ENCODE measurements around the gene PRM2. TPM values are rescaled to one million over a fixed set of nuclear protein-coding genes. Genes with fewer than 3 reads are reported as not detected.

The PRM2 gene
- total RNA-seq, 2 experiments from 2014 or later: not detected

DNA sequence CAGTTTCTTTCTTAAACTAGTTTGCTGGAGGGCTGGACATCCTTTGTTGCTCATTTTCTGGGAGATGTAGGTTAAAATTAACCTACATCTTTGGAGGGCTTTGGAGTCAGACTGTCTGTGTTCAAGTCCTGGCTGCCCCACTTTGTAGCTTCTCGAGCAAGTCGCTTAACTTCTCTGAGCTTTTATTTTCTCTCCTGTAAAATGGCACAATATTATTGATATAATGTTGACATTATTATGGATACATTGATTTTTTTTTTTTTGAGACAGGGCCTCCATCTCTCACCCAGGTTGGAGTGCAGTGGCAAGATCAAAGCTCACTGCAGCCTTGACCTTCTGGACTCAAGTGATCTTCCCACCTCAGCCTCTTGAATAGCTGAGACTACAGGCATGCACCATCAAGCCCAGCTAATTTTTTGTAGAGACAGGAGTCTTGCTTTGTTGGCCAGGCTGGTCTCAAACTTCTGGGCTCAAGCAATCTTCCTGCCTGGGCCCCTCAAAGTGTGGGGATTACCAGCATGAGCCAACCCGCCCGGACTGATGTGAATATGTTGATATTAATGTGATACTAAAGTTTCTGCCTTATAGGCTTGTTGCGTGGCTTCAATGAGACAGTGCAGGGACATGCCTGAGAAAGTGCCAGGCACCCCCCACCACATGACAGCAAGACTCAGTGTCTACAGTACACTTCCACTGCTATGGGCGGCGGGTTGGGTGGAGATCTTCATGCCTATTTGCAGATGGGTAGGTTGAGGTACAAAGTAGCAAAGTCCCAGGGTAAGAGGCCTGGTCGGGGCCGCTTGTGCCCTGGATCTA lies 37.4 kb upstream of the PRM2 start:
- CTCF ChIA-PET: interaction anchor here (0.6 to 0.7 kb wide), 3 partner anchors 15 to 267 kb away, joined by 3 read pairs; no protein-coding TSS in a partner anchor

GRCh38 chr16:11312718-11313492 lies 36.6 kb upstream of the PRM2 start:
- H3K4me3 Mint-ChIP-seq: peak overlapping the region; percentile 12
- no peaks in the 10 kb centered on the region for H3K27me3 Mint-ChIP-seq (ENCODE audit: low read depth)
- DNase-seq (peak; percentile 63), ATAC-seq (peak; percentile 29)
- no peaks in the 10 kb centered on the region for H3K36me3 Mint-ChIP-seq (ENCODE audit: low read depth)
- H3K4me1 Mint-ChIP-seq (ENCODE audit: low read depth): peaks cover 80% of the 10 kb centered on the region
- ChIA-PET POLR2A (interaction anchor here (0.6 to 3.4 kb wide), 3 partner anchors 15 to 399 kb away, joined by 3 to 23 read pairs (median 12); partner anchors contain the start of gene SOCS1), CTCF (interaction anchor here (0.6 to 2.8 kb wide), 8 partner anchors 12 to 375 kb away, joined by 3 to 15 read pairs (median 3); partner anchors contain the start of gene SOCS1)
- H3K27ac Mint-ChIP-seq: peak overlapping the region; percentile 65
- no peaks in the 10 kb centered on the region for H3K9me3 Mint-ChIP-seq (ENCODE audit: insufficient read depth)

More for the DNA sequence above, 37.4 kb upstream of the PRM2 start:
- H3K9me3 Mint-ChIP-seq (ENCODE audit: insufficient read depth): no peaks in the 10 kb centered on the region
- no peaks in the 10 kb centered on the region for H3K27me3 Mint-ChIP-seq (ENCODE audit: low read depth)
- no peak for ATAC-seq
- H3K4me3 Mint-ChIP-seq: no peak overlapping the region
- POLR2A ChIA-PET: interaction anchor here (0.6 kb wide), 1 partner anchor 399 kb away, joined by 3 read pairs; no protein-coding TSS in a partner anchor
- H3K36me3 Mint-ChIP-seq (ENCODE audit: low read depth): no peaks in the 10 kb centered on the region
- H3K4me1 Mint-ChIP-seq (ENCODE audit: low read depth): peaks cover 77% of the 10 kb centered on the region
- H3K27ac Mint-ChIP-seq: peak overlapping the region; percentile 10
- DNase-seq: no peak

DNA sequence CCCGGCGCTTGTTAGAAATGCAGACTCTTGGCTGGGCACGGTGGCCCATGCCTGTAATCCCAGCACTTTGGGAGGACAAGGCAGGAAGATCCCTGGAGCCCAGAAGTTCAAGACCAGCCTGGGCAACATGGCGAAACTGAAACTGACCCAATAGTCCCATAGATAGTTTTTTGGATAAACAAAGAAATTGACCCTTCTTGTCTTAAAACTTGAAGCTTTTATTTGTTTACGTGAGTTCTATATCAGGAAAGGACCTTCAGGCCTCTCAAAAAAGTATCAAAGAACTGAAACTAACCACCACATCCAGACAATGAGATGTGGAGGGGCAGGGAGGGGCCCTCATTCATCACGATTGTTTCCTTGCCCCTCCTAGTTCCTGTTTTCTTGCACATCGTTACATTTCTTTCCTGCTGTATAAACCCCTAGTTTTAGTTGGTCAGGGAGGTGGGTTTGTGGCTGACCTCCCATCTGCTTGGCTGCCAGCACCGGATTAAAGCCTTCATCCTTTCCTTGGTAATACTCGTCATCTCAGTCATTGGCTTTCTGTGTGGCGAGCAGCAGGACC lies 34.8 kb upstream of the PRM2 start:
- CTCF ChIA-PET: interaction anchor here (1.0 to 2.8 kb wide), 8 partner anchors 14 to 348 kb away, joined by 3 to 15 read pairs (median 6); partner anchors contain the start of gene SOCS1

DNA sequence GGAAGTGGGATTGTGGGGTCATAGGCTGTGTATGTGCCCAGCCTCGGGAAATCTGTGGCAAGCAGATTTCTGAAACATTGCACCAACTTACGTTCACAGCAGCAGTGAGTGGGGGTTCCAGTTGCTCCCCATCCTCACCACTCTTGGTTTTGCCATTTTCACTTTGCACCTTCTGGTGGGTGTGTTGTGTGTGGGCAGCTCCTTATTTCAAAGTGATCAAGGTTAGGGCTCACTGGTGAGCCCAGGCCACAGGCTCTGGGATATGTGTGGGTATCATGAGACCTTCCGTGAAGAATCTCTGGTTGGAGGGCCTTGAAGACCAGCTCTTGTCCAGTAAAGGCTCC lies 34.3 kb upstream of the PRM2 start:
- H3K4me1 Mint-ChIP-seq (ENCODE audit: low read depth): peaks cover 84% of the 10 kb centered on the region
- no peaks in the 10 kb centered on the region for H3K36me3 Mint-ChIP-seq (ENCODE audit: low read depth)
- no peak for ATAC-seq
- no peak for DNase-seq
- peaks cover 3% of the 10 kb centered on the region for H3K27me3 Mint-ChIP-seq (ENCODE audit: low read depth)
- no peaks in the 10 kb centered on the region for H3K9me3 Mint-ChIP-seq (ENCODE audit: insufficient read depth)
- H3K27ac Mint-ChIP-seq: peak overlapping the region; percentile 98
- POLR2A ChIA-PET: interaction anchor here (0.5 to 3.4 kb wide), 9 partner anchors 13 to 235 kb away, joined by 3 to 23 read pairs (median 3); partner anchors contain the start of genes PRM3 and SOCS1
- CTCF ChIA-PET: interaction anchor here (1.0 to 2.8 kb wide), 4 partner anchors 44 to 347 kb away, joined by 4 to 15 read pairs (median 7); partner anchors contain the start of gene SOCS1
- H3K4me3 Mint-ChIP-seq: peak overlapping the region; percentile 59

More for the DNA sequence above, 34.8 kb upstream of the PRM2 start:
- H3K4me1 Mint-ChIP-seq (ENCODE audit: low read depth): peaks cover 84% of the 10 kb centered on the region
- H3K4me3 Mint-ChIP-seq: peak overlapping the region; percentile 59
- H3K27ac Mint-ChIP-seq: peak overlapping the region; percentile 98
- peak; percentile 62 for ATAC-seq
- no peaks in the 10 kb centered on the region for H3K9me3 Mint-ChIP-seq (ENCODE audit: insufficient read depth)
- H3K27me3 Mint-ChIP-seq (ENCODE audit: low read depth): peaks cover 3% of the 10 kb centered on the region
- no peaks in the 10 kb centered on the region for H3K36me3 Mint-ChIP-seq (ENCODE audit: low read depth)
- POLR2A ChIA-PET: interaction anchor here (0.5 to 3.4 kb wide), 10 partner anchors 14 to 236 kb away, joined by 3 to 23 read pairs (median 3); partner anchors contain the start of genes PRM3 and SOCS1
- DNase-seq: peak; percentile 88

DNA sequence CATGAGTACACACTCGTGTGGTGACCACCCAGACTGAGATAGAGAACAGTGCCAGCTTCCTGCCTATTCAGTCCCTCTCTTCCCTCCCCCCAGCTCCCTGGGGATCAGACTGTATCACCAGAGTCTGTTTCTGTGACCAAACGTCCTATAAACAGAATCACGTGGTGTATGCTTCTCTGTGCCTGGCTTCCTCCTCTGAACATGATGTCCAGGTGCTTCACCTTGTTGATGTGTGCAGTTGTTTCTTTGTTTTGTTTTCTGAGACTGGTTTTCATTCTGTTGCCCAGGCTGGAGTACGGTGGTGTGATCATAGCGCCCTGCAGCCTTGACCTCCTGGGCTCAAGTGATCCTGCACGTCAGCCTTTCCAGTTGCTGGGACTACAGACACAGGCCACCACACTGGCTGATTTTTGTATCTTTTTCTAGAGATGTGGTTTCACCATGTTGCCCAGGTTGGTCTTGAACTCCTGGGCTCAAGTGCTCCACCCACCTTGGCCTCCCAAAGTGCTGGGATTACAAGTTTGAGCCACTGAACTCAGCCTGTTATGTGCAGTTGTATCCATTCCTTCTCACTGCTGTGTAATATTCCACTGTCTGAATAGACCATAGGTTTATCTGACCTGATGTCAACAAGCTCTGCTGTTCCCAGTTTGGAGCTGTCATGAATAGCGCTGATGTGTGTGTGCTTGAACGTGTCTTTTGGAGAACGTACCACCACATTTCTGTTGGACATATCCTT lies 33.8 kb upstream of the PRM2 start:
- no peaks in the 10 kb centered on the region for H3K9me3 Mint-ChIP-seq (ENCODE audit: insufficient read depth)
- peaks cover 3% of the 10 kb centered on the region for H3K27me3 Mint-ChIP-seq (ENCODE audit: low read depth)
- CTCF ChIA-PET: interaction anchor here (1.0 to 2.8 kb wide), 4 partner anchors 44 to 347 kb away, joined by 4 to 15 read pairs (median 7); partner anchors contain the start of gene SOCS1
- H3K4me3 Mint-ChIP-seq: no peak overlapping the region
- H3K36me3 Mint-ChIP-seq (ENCODE audit: low read depth): no peaks in the 10 kb centered on the region
- ATAC-seq (no peak), DNase-seq (no peak)
- POLR2A ChIA-PET: interaction anchor here (0.5 to 3.4 kb wide), 6 partner anchors 13 to 235 kb away, joined by 3 to 23 read pairs (median 6); partner anchors contain the start of gene SOCS1
- H3K4me1 Mint-ChIP-seq (ENCODE audit: low read depth): peaks cover 84% of the 10 kb centered on the region
- peak overlapping the region; percentile 98 for H3K27ac Mint-ChIP-seq

DNA sequence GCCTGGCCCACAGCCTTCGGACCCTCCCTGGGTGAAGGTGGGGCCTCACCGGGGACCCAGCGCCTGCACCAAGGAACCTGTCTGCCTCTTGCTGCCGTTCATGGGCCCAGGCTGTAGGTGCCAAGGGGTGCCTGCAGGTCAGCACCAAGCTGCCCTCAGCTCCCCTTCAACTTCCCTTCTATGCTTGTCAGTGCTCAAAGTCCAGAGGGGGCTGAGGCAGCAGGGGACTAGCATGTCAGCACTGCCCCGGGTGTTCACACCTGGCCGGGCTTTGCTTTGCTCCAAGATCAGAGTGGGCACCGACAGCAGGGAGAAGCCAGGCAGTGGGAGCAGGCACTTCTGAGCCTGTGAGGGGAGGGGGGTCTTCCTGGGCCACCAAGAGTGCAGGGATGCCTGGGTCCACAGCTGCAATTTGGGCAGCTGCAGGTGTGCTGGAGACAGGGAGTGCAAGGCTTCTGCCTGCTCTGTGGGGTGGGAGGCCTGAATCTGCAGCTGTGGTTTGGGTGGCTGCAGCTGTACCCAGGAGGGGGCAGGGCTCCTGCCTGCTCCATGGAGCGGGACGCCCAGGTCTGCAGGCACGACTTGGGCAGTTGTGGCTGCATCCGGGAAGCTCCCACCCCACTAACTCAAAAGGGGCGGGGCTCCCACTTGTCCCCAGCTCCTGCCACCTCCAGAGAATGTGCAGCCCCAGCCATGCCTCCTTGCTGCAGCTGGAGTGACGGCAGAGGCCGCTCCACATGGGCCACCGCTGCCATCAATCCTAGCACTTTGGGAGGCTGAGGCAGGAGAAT lies 32.4 kb upstream of the PRM2 start:
- Mint-ChIP-seq H3K4me3 (no peak overlapping the region), H3K4me1 (ENCODE audit: low read depth) (peaks cover 71% of the 10 kb centered on the region), H3K9me3 (ENCODE audit: insufficient read depth) (no peaks in the 10 kb centered on the region), H3K27me3 (ENCODE audit: low read depth) (peaks cover 3% of the 10 kb centered on the region), H3K36me3 (ENCODE audit: low read depth) (no peaks in the 10 kb centered on the region), H3K27ac (peak overlapping the region; percentile 74)
- ATAC-seq (peak; percentile 9), DNase-seq (no peak)
- CTCF ChIA-PET: no interaction called here
- POLR2A ChIA-PET: interaction anchor here (0.7 to 0.9 kb wide), 2 partner anchors 20 to 81 kb away, joined by 3 to 4 read pairs; no protein-coding TSS in a partner anchor

- peaks cover 68% of the 10 kb centered on the region for H3K4me1 Mint-ChIP-seq (ENCODE audit: low read depth)
- peaks cover 3% of the 10 kb centered on the region for H3K27me3 Mint-ChIP-seq (ENCODE audit: low read depth)
- ChIA-PET POLR2A (interaction anchor here (0.7 to 0.9 kb wide), 2 partner anchors 21 to 80 kb away, joined by 3 to 4 read pairs; no protein-coding TSS in a partner anchor), CTCF (interaction anchor here (1.5 kb wide), 1 partner anchor 10 kb away, joined by 3 read pairs; no protein-coding TSS in a partner anchor)
- no peaks in the 10 kb centered on the region for H3K36me3 Mint-ChIP-seq (ENCODE audit: low read depth)
- ATAC-seq (no peak), DNase-seq (no peak)
- H3K4me3 Mint-ChIP-seq: no peak overlapping the region
- peak overlapping the region; percentile 52 for H3K27ac Mint-ChIP-seq
- no peaks in the 10 kb centered on the region for H3K9me3 Mint-ChIP-seq (ENCODE audit: insufficient read depth)
These were observed 31.6 kb upstream of the PRM2 start for GRCh38 chr16:11307639-11308492.

DNA sequence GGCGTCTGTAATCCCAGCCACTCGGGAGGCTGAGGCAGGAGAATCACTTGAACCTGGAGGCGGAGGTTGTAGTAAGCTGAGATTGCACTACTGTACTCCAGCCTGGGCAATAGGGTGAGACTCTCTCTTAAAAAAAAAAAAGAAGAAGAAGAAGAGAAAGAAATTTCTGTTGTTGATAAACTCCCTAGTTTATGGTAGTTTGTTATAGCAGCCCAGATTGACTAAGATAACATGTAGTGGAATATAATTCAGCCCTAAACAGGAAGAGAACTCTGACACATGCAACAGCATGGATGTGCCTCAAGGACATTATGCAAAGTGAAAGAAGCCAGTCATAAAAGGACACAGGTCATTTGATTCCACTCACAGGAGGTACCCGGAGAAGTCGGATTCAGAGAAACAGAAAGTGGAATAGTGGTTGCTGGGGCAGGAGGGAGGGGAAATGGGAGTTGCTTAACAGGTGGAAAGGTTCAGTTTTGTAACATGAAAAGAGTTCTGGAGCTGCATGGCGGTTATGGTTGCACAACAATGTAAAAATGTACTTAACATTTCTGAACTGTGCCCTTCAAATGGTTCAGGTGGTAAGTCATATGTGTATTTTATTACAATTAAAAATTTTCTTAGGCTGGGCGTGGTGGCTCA lies 30.8 kb upstream of the PRM2 start:
- Mint-ChIP-seq H3K27me3 (ENCODE audit: low read depth) (peaks cover 3% of the 10 kb centered on the region), H3K4me1 (ENCODE audit: low read depth) (peaks cover 61% of the 10 kb centered on the region), H3K27ac (no peak overlapping the region), H3K9me3 (ENCODE audit: insufficient read depth) (no peaks in the 10 kb centered on the region), H3K36me3 (ENCODE audit: low read depth) (no peaks in the 10 kb centered on the region), H3K4me3 (no peak overlapping the region)
- ChIA-PET CTCF (interaction anchor here (1.5 kb wide), 1 partner anchor 9 kb away, joined by 3 read pairs; no protein-coding TSS in a partner anchor), POLR2A (no interaction called here)
- no peak for DNase-seq
- ATAC-seq: no peak

- Mint-ChIP-seq H3K4me1 (ENCODE audit: low read depth) (peaks cover 58% of the 10 kb centered on the region), H3K36me3 (ENCODE audit: low read depth) (no peaks in the 10 kb centered on the region), H3K4me3 (no peak overlapping the region), H3K27ac (no peak overlapping the region), H3K27me3 (ENCODE audit: low read depth) (peaks cover 3% of the 10 kb centered on the region), H3K9me3 (ENCODE audit: insufficient read depth) (no peaks in the 10 kb centered on the region)
- ChIA-PET CTCF (no interaction called here), POLR2A (no interaction called here)
- DNase-seq (no peak), ATAC-seq (no peak)
These were observed 30.1 kb upstream of the PRM2 start for GRCh38 chr16:11306381-11306780.

All from activated CD8-positive, alpha-beta T cell treated with anti-CD3 and anti-CD28 coated beads, Interleukin-2, amount 10 ng/mL, durations not matched to agents 7 days and 5 days (primary cell).